Measurements from ENCODE around the gene TMEM81.

GRCh38 chr1:205124726-205125125 lies 40.5 kb upstream of the TMEM81 start:
- TF ChIP-seq CTCF (conservative IDR thresholded peaks at IDR 0.05) = no peak
- no peak for TF ChIP-seq ZFX (IDR thresholded peaks at IDR 0.05)
